Ovary (tissue), 3 donors: ENCODE measurements around the gene SPATA13.

Experiments
- POLR2A ChIP-seq: fragments of 450-650 bp; IDR thresholded peaks from one replicate; pipeline ENCODE4 v1.6.1; 2017; ENCODE audit warnings: antibody characterized with exemption, mild to moderate bottlenecking, moderate library complexity
- TF ChIP-seq, protein P1 (sequence below), 3 donors: fragments of 450-650 bp in 2 of 3; fragments of 200-600 bp in 1 of 3; IDR thresholded peaks; one replicate each; pipeline versions ENCODE4 v1.5.1 to v1.8.0; 2016 to 2022; ENCODE audit warnings: antibody characterized with exemption in 3 of 3, mild to moderate bottlenecking in 1 of 3
- donor health status: DM: no; HTN: no; CAD: no.

GRCh38 chr13:24288870-24289269, 128.3 kb downstream of the SPATA13 start:
- TF ChIP-seq, protein P1, sequence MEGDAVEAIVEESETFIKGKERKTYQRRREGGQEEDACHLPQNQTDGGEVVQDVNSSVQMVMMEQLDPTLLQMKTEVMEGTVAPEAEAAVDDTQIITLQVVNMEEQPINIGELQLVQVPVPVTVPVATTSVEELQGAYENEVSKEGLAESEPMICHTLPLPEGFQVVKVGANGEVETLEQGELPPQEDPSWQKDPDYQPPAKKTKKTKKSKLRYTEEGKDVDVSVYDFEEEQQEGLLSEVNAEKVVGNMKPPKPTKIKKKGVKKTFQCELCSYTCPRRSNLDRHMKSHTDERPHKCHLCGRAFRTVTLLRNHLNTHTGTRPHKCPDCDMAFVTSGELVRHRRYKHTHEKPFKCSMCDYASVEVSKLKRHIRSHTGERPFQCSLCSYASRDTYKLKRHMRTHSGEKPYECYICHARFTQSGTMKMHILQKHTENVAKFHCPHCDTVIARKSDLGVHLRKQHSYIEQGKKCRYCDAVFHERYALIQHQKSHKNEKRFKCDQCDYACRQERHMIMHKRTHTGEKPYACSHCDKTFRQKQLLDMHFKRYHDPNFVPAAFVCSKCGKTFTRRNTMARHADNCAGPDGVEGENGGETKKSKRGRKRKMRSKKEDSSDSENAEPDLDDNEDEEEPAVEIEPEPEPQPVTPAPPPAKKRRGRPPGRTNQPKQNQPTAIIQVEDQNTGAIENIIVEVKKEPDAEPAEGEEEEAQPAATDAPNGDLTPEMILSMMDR (IDR thresholded peaks at IDR 0.05), result no peak
- no peak for TF ChIP-seq POLR2A
